ENCODE data around the gene NODAL.
"Not testable (repeated sequence)": the region's sequence is repeated elsewhere in the genome, so short reads cannot be mapped to it uniquely, and the experiment has no call there.

Gene NODAL

DNA sequence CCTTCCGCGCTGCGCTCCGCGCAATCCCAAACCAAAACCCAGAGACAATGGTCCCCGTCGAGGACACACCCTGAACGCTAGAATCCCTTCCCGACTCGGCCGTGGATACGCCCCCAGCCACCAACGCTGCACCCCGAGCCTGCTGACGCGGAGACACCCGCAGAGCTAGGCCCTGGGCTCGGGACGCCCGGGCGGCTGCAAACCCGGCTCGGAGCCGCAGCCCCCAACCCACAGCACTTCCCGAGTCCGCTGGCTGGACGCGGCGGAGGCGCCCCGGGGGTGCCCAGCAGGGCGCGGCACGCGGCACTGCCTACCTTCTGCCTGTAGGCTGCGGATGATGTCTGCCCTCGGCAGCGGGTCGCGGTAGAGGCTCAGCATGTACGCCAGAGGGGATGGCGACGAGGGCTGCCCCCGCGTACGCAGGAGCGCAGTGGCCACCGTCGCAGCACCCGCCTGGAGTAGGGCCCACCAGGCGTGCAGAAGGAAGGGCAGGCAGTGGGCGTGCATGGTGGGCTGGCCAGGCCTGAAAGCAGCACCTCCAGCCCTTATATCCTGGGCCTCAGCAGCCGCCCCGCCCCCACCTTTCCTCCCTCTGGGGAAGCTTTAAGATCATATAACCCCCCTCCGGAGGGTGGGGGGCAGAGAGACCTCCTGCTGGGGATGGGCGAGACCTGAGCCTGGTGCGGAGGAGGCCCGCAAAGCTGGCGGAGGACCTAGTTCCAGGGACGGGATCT lies at the start of gene NODAL:
NODAL (minus strand) TSS at position 521 of the 734 bp plus-strand sequence; CDS start at position 507, 14 bp downstream.
- no peak for DNase-seq (ENCODE audit: low read depth in 2 of 3, low spot score in 1 of 3)

DNA sequence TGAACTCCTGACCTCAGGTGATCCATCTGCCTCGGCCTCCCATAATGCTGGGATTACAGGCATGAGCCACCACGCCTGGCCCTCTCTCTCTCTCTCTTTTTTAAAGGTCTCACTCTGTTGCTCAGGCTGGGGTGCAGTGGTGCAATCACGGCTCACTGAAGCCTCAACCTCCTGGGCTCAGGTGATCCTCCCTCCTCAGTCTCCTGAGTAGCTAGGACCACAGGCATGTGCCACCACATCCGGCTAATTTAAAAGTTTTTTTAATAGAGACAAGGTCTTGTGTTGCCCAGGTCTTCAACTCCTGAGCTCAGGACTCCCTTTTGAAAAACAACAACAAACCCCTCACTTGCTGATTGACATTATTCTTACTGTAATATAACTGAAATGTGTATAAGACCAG lies 48.7 kb upstream of the NODAL start:
- DNase-seq (ENCODE audit: low read depth in 2 of 3, low spot score in 1 of 3): no peak

DNA sequence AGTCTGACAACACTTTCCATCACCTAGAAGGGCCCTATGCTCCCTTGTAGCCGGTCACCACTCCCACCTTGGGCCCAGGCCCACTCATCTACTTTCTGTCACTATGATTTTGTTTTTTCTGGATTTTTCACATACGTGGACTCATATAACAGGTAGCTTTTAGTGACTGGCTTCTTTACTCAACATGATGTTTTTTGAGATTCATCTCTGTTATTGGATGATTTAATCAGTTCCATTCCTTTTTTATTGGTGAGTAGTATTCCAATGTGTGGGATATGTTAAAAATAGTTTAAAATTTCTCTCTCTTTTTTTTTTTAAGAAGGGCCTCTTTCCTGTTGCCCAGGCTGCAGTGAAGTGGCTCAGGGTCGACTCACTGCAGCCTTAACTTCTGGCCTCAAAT lies 46.3 kb upstream of the NODAL start:
- no peak for DNase-seq (ENCODE audit: low read depth in 2 of 3, low spot score in 1 of 3)

DNA sequence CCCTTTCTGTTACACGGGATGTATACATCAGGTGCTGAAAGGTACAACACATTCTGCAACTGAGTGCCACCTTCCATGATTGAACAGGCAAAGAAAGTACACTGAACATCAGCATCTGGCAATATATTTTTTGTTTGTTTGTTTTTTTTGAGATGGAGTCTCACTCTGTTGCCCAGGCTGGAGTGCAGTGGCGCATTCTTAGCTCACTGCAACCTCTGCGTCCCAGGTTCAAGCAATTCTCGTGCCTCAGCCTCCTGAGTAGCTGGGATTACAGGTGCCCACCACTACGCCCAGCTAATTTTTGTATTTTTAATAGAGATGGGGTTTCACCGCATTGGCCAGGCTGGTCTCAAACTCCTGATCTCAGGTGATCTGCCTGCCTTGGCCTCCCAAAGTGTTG lies 42.4 kb upstream of the NODAL start:
- not testable (repeated sequence) for DNase-seq (ENCODE audit: low read depth in 2 of 3, low spot score in 1 of 3)

DNA sequence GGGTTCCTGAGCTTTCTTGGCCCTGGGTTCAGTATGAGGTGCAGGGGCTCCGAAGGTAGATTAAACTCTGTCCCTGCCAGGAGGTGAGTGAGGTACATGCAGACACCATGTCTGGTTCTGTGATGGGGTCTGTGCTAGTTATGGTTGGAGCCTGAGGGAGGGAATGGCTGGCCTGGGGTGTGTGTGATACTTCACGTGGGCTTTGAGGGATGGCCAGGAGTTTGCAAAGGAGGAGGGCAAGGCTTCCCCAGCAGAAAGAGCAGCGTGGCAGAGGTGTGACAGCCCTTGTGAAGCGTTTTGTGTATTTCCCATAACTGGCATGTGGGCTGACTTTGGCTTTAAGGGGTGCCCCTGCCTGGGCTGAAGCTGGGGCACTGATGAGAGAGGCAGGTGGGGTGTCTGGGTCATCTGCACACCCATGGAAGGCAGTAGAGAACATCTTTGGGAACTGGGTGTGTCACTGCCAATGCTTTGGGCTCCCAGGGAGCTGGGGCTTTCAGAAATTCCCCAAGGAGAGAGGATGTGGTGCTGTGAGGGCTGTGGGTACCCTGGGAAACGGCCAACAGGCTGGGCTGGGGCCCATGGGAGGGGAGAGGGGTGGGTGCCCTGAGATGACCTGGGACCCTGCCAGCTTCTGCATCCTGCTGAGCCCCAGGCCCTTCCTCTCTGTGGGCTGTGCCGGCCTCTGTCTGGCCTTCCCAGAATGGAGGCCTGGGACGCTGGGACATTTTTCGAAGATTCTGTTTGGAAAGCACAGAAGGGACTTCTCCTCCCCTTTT lies 41.7 kb upstream of the NODAL start:
- no peak for DNase-seq (ENCODE audit: low read depth in 2 of 3, low spot score in 1 of 3)

DNA sequence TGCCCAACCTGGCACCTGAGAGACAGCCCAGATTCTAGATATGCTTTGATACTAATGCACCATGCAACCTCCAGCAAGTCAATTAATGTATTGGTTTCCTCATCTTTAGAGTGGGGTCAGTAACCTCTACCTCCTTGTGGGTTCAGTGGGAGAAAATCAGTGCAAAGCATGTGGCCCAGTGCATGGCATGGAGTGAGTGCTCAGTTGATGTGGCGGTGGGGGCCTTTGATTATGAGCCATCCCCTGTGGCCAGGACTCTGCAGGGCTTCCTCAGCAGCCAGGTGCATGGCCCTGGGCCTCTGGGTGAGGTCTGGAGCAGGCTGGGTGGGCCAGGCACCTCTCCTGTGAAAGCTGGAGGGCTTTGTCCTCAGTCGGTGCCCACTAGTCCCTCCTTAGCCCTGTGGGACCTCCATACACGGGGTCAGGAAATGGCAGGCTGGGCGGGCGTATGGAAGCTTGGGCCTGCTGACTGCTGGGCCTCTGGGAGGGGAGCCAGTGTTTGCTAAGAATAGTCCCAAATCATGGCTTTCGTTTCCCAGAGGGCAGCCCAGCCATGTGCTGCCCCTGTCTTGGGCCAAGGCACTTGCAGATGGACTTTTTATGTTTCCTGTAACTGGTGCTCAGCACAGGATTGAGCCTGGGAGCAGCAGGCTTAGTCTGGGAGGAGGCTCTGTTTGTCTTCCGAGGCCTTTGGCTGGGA lies 40.5 kb upstream of the NODAL start:
- no peak for DNase-seq (ENCODE audit: low read depth in 2 of 3, low spot score in 1 of 3)

DNA sequence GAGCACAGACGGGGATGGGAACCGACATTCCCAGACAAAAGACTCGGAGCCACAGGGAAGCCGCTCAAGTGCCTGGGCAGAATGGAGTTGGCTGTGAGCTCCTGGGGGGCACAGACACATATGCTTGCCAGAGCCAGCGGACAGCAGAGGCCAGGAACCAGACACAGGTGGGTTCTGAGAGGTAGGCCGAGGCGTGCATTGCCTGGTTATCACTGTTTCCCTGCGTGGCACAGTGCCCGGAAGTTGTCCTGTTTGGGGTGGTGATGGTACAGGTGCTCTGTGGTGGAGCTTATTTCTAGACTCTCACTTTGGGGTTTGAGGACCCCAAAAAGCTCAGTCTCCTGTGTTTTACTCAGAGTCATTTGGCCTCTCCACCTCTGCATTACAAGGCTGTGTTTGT lies 39.6 kb upstream of the NODAL start:
- no peak for DNase-seq (ENCODE audit: low read depth in 2 of 3, low spot score in 1 of 3)

DNA sequence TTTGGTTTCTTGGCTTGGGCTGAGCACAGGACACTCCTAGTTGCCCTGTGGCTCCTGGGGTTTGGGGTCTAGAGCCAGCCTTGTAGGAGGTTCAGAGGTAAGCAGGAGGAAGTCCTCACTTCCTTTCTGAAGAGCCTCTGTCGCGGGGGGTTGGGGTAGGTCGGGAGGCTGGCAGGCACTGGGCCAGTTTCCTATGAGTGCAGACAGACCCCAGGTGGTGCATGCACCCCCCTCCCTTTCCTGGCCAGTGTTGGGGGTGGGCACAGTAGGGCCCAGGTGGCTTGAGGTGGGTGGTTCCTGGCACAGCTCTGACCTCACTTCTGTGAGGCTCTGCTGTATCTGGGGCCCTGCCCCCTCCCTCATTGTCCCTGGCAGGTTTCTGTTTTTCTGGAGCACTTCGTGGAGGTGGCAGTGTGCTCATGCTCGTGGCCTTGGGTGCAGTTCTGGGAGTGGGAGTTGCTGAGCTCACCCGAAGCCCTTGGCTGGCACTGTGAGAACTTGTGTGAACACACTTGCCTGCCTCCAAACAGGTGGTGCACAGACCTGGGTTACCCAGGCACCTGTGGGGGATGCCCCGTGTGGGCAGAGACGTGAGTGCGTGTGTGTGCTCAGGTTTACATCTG lies 38.9 kb upstream of the NODAL start:
- no peak for DNase-seq (ENCODE audit: low read depth in 2 of 3, low spot score in 1 of 3)

DNA sequence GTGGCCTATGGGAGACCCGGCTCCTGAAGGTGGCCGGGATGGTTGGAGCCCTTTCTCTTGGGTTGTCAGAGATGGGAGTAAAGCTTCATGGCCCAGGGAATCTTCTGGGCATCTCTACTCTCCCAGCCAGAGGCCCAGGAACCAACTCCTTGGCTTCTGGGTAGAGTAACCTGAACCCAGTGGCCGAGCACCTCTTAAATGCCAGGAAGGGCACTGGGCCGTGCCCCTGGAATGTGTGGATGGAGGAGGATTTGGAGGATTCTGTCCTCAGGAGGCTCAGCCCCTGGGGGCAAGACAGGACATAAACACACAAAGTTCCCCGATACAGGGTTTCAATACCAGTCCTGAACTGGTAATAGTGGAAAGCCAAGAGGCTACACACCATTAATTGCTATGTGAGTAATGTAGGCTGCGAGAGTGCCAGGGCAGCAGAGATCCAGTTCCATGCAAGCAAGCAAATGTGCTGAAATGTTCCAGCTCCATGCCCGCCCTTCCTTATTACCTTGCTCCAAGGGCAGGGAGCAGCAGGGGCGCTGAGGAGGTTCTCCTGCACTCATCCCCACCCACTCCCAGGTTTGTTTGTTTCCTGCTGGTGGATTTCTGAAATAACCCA lies 38.3 kb upstream of the NODAL start:
- DNase-seq (ENCODE audit: low read depth in 2 of 3, low spot score in 1 of 3): no peak

DNA sequence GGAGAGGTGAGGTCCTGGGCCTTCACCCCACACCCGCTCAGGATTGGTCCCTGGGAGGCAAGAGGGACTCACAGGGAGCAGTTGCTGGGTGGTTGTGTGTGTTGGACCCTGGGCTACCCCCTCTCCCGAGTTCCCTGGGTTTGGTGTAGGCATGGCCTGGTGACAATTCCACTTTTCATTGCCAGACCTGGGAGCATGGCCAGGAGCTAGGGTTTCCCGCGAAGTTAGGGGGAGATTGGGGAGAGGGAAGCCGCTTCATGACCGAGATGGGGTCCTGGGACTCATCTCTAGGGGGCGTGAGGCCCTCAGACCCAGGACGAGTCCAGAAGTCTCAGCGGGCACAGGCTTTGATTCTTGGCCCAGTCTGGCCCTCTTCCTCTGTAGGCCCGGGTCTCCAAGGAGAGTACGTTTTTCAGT lies 37.7 kb upstream of the NODAL start:
- no peak for DNase-seq (ENCODE audit: low read depth in 2 of 3, low spot score in 1 of 3)

DNA sequence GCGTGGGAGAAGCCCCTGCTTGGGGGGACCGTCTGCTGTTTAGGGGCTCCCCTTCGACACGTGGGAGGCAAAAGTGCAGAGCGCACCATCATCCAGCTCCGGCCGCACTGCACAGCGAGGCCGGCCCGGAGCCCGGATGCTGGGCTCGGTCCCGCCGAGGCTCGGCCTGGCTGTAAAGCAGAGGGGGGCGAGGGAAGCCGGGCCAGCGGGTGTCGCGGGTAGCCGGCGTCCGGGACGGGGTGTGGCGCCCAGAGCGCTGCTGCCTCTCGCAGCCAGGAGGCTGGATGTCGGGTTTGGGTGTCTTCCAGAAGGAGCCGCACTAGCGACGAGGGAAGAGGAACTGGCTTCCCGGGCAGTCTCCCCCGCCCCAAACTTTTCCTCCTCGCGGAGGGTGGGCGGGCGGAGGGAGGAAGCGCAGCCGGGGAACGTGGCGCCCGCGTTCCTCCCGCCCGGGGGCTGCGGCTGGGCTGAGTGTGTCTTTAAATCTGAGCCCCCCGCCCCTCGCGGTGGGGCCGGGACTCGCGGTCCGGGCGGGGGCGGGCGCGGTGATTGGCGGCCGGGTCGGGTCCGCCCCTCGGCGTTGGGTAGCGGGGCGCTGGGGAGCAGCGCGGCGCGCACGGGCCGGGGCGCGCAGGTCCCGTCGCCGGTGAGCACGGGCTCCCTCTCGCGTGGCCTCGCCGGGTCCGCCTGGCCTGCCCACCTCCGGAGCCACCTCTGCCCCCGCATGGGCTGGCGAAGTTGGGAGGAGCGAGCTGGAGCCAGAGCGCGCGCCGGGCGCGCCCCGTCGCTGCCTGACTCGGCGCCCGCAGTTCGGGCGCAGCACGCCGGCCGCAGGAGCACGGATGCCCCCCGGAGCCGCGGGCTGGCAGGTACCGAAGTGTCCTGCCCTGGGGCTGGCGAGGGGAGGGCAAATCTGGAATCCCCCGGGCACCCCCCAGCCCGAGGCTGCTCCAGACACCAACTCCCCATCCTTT lies 37.0 kb upstream of the NODAL start, which contains the start of gene PALD1:
PALD1 (plus strand) TSS at position 577 of the 974 bp plus-strand sequence. CDS start 47,185 bp downstream, outside the sequence.
- DNase-seq (ENCODE audit: low read depth in 2 of 3, low spot score in 1 of 3): peak in 1 of 3 donors; percentile 32

DNA sequence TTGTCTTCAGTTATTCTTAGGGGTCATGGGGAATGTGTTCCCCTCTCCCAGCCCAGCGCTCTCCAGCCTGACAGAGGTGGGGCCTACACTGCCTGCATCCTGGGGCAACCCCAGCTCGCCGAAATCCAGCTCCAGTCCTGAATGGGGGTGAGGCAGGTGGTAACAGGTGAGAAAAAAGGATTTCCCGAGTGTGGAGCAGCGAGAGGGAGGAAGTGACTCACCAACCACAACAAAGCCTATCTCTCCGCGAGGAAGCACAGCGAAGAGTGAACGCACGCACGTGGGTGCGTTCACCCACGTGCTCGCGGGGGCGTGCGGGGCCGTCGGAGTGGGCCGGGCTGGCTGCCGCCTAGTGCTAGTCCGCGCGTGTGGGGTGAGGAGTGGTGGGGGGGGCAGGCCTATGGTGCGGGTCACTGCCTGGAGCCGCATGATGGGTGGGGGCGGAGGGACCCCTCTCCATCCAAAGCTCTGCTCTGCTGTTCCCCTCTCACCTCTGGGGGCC lies 36.2 kb upstream of the NODAL start:
- DNase-seq (ENCODE audit: low read depth in 2 of 3, low spot score in 1 of 3): peak; percentile 60 to 65 (median 60)

DNA sequence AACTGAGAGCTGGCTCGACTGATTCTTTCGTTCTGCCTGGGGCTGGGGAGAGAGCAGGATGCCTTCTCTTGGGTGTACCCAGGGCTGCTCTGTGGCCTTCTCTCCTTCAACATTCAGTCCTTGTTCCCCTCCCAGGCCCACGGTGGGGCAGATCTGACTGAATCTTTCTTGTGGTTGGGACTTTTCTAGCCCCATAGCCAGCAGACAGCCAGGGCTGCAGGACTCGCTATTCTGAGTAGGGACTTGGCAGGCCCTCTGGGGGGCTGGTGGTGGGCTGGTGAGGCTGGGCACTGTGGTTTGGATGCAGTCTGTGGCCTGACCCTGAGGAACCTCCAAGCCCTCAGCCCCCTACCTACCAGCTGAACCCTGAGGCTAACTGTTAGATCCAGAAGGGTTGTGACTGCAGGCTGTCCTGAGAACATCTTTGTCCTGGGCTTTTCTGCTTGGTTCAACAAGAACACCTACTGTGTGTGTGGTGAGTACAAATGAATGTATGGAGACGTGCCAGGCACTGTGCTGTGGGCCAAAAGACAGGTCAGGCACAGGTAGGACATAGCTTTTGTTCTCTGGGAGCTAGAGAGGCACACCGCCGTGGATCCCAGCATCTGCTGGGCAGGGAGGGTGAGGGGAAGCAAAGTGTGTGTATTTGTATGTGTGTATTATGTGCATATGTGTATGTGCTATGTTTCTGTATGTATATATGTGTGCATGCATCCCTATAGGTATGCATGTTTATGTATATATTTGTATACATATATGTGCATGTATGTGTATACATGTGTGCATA lies 35.0 kb upstream of the NODAL start:
- no peak for DNase-seq (ENCODE audit: low read depth in 2 of 3, low spot score in 1 of 3)

DNA sequence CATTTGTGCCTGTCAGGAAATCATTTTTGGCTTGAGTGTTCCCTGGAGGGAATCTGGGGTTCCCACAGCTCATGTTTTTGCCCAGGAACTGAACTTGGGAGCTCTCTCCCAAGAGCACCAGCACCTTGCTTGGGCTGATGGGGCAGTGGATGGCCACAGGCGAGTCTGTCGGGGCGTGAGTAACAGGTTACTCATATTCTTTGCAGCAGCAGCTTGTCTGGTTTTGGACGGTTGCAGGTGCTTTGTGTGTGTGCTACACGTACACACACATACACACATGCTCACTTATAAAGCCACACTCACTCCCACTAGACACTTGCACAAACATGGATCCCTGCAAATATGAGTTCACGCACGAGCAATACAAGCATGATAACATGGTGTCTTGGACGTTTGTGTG lies 34.2 kb upstream of the NODAL start:
- DNase-seq (ENCODE audit: low read depth in 2 of 3, low spot score in 1 of 3): no peak

DNA sequence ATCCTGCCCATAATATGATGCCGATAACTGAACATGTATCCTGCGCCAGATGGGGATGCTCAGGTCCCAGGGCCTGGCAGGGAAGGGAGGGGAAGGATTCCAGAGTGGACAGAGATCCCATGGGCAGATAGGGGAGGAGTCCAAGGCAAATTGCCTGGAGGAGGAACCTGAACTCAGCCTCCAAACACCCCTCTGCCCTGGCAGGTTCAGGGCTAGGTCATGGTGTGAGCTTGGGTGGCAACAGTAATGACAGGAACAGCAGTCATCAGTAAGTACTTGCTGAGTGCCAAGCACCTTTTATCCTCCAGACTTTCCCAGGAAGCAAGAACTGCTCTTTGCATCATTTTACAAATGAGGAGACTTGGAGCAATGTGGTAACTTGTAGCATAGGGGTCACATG lies 33.3 kb upstream of the NODAL start:
- no peak for DNase-seq (ENCODE audit: low read depth in 2 of 3, low spot score in 1 of 3)

DNA sequence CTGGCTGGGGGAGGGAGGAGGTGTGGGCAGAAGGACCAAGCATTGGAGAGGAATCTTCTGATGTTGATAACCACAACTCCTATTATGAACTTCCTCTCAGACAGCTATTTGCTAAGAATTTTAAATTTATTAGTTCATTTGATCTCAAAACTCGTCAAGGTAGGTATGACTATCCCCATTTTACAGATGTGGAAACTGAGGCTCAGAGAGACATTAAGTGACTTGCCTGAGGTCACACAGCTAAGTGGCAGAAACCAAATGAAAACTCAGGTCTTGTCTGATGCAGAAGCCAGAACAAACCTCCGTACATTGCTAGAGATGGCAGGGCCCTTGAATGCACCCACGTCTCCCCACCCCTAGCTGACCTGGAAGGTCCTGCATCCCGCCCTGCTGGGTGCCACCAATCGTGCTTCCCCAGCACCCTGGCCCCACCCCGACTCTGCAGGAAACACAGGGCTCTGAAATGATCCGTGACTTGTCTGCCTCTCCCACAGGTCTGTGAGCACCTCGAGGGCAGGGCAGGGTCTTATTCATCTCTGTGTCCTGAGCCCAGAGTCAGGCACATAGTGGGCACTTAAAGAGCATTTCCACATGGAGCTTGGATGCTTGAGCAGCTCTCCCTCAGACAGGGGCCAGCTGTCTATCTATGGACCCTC lies 31.4 kb upstream of the NODAL start:
- DNase-seq (ENCODE audit: low read depth in 2 of 3, low spot score in 1 of 3): no peak

DNA sequence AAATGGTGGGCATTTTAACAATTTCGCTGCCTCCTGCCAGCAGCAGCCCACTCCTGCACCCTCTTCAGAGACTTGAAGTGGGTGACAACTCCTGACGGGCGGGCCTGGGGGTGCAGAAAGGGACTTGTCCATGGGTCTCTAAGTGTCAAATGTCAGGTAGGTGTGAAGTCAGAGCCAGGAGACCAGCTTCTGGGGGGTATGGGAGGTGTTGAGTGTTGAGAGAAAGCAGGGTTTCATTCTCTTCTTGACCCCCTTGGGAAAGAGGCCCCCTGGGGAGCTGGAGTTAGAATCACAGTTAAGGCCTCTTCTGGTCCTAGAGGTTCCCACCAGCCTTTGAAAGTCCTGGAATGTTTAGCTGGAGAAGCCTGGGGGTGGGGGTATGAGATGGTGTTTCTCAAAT lies 25.5 kb upstream of the NODAL start:
- no peak for DNase-seq (ENCODE audit: low read depth in 2 of 3, low spot score in 1 of 3)

DNA sequence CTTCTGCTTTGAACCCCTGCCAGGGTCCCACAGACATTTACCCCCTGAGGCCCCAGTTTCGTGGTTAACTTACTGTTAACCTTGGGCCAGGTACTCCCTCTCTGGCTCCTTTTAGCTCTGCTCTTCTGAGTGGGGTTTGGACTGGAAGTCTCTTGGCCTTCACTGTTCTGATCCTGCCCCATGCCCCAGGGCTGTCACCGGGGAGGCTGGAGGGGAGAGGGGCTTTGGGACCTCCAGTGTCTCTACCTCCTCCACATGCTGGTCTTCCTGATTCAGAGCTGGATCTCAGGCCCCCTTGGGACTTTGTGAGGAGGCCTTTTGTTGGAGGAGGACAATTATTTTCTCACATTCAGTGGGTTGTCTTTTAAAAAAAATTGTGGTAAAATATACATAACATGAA lies 24.4 kb upstream of the NODAL start:
- no peak for DNase-seq (ENCODE audit: low read depth in 2 of 3, low spot score in 1 of 3)
